SK-N-SH (cell line): ENCODE results near the gene PPP2R5B.

Experiments
- CTCF ChIP-seq: fragments of 200-600 bp; sonication (generic); IDR thresholded peaks from 2 replicates; pipeline ENCODE4 v1.6.1; 2017; ENCODE audit warnings: antibody characterized with exemption, mild to moderate bottlenecking, moderate library complexity
- EP300 ChIP-seq, 2 experiments: IDR thresholded peaks; 2 replicates each; pipeline versions ENCODE4 v1.4.0 to v1.6.1; 2012; ENCODE audit warnings: borderline replicate concordance in 1 of 2, low read depth in 1 of 2, low read length in 1 of 2
- EZH2phosphoT487 ChIP-seq: fragments of 200-600 bp; sonication (generic); IDR thresholded peaks from 2 replicates; pipeline ENCODE4 v1.6.1; 2017; ENCODE audit warnings: low read depth, mixed run types, mild to moderate bottlenecking, antibody characterized with exemption, moderate library complexity, borderline replicate concordance
- GATA2 ChIP-seq: sonication (generic); formaldehyde crosslinking; IDR thresholded peaks from 2 replicates; pipeline ENCODE4 v1.5.0; 2020; ENCODE audit warnings: mild to moderate bottlenecking, missing genetic modification reagents
- MXI1 ChIP-seq: IDR thresholded peaks from 2 replicates; pipeline ENCODE4 v1.6.1; 2012; ENCODE audit warnings: mild to moderate bottlenecking, low read depth, low read length, improper control_type of control experiment
- NRF1 ChIP-seq: IDR thresholded peaks from 2 replicates; pipeline ENCODE4 v1.6.1; 2012; ENCODE audit warnings: low read depth, mild to moderate bottlenecking, low read length
- POLR2AphosphoS5 ChIP-seq: IDR thresholded peaks from 2 replicates; pipeline ENCODE4 v1.6.1; 2012; ENCODE audit warnings: low read depth, low read length
- RAD21 ChIP-seq: IDR thresholded peaks from 2 replicates; pipeline ENCODE4 v1.6.1; 2012; ENCODE audit warnings: mild to moderate bottlenecking, low read length
- RCOR1 ChIP-seq: fragments of 150-350 bp; IDR thresholded peaks from 2 replicates; pipeline ENCODE4 v1.6.1; 2017; ENCODE audit warnings: antibody characterized with exemption, low read length
- RXRA ChIP-seq: IDR thresholded peaks from 2 replicates; pipeline ENCODE4 v1.4.0; 2012; ENCODE audit warnings: low read depth, mild to moderate bottlenecking, borderline replicate concordance
- TCF12 ChIP-seq: IDR thresholded peaks from 2 replicates; pipeline ENCODE4 v1.4.0; 2012

GRCh38 chr11:64954201-64954600 is 29.7 kb downstream of the PPP2R5B start:
- TF ChIP-seq CTCF (no peak), POLR2AphosphoS5 (no peak), MXI1 (no peak), EZH2phosphoT487 (no peak), NRF1 (no peak), EP300 (IDR thresholded peaks at IDR 0.05; ENCODE audit: borderline replicate concordance in 1 of 2, low read depth in 1 of 2, low read length in 1 of 2) (no peak), RXRA (no peak), RAD21 (no peak), RCOR1 (no peak), GATA2 (CRISPR knock-in tag) (no peak), TCF12 (no peak)
